HCT116 (cell line): Measurements from ENCODE around the gene SCAF8.

ENCODE experiments used
- CTCF ChIP-seq, 3 experiments: fragments of 200-600 bp in 1 of 3; sonication (generic) in 1 of 3; IDR thresholded peaks in 2 of 3; conservative IDR thresholded peaks in 1 of 3; 2 replicates each; pipeline ENCODE4 v1.5.1; 2012 to 2017; ENCODE audit warnings: low read depth in 2 of 3, low read length in 2 of 3, antibody characterized with exemption in 1 of 3, borderline replicate concordance in 1 of 3, control low read depth in 1 of 3, mild to moderate bottlenecking in 1 of 3, mixed read lengths in 1 of 3, mixed run types in 1 of 3, moderate library complexity in 1 of 3; ENCODE audit not compliant: insufficient read depth in 1 of 3
- ELF1 ChIP-seq: IDR thresholded peaks from 2 replicates; pipeline ENCODE4 v1.6.1; 2012; ENCODE audit warnings: low read depth, borderline replicate concordance
- EZH2 ChIP-seq: fragments of 200-600 bp; sonication (generic); IDR thresholded peaks from 2 replicates; pipeline ENCODE4 v1.6.1; 2017; ENCODE audit warnings: antibody characterized with exemption, mixed run types
- POLR2A ChIP-seq: IDR thresholded peaks from 2 replicates; pipeline ENCODE4 v1.7.0; 2011; ENCODE audit warnings: borderline replicate concordance; ENCODE audit not compliant: insufficient read depth, insufficient read length; ENCODE audit errors: extremely low read depth
- RAD21 ChIP-seq: IDR thresholded peaks from 2 replicates; pipeline ENCODE4 v1.6.1; 2012; ENCODE audit warnings: low read depth, mild to moderate bottlenecking

- no peak for TF ChIP-seq POLR2A
- TF ChIP-seq CTCF (IDR thresholded peaks at IDR 0.05 in 2 of 3, conservative IDR thresholded peaks at IDR 0.05 in 1 of 3; ENCODE audit: borderline replicate concordance in 1 of 3, insufficient read depth in 1 of 3, low read depth in 2 of 3, low read length in 2 of 3) = no peak
- TF ChIP-seq RAD21 = no peak
- TF ChIP-seq EZH2 = no peak
- no peak for TF ChIP-seq ELF1
These were observed 40.4 kb downstream of the SCAF8 start for GRCh38 chr6:154773610-154774089.
